Measurements from ENCODE around the gene CAPN2.

Gene CAPN2

GRCh38 chr1:223702735-223703667 is 9.3 kb upstream of the CAPN2 start:
- no peak for DNase-seq

DNA sequence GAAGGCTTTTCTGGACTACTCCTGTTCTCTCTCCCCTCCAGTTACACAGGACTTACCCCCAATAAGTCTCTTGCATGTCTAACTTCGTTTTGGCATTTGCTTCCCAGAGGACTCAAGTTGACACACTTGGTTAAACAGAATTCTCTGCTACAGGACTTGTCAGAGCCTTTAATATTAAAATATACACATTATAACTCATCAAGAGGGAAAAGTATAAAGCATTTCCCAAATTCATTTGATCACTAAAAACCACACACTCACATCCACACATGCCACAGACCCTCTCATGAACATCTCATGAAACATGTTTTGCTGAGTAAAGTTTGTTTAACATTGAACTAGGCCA is 8.7 kb upstream of the CAPN2 start:
- no peak for DNase-seq

GRCh38 chr1:223704921-223705878 is 7.1 kb upstream of the CAPN2 start:
- no peak for DNase-seq

DNA sequence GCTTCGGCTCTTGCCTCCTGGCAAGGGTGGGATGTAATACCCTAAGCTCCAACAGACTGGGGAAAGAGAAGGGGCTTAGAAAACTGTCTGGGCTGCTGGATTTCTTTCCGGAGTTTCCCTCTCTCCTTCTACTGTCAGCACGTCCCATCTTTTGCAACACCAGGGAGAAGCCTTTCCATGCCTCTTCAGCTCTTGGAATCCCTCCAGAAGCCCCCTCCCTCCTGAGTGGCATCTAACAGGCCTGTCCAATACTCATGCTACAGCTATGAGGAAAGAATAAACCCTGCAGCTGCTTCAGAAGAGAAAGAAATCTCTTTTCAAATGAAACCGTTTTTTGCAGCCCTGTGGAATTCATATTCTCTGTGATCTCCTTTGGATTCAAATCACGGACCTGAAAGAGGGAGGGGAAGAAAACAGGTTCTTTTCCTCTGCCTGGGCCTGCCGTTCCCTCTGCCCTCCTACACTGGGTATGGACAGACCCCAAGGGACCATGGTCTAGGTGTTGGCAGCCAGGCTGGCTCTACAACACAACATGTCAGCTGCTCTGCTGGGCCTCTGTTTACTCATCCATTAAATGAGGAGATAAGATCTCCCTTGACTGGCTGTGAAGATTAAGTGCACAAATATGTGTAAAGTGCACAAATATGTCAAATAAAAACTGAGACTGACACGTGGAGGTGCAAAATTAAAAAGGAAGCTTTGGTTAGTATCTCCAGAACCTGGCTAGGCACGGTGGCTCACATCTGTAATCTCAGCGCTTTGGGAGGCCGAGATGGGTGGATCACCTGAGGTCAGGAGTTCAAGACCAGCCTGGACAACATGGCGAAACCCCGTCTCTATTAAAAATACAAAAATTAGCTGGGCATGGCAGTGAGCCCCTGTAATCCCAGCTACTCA is 6.0 kb upstream of the CAPN2 start:
- DNase-seq, result no peak

- DNase-seq, result no peak
Observed at GRCh38 chr1:223707256-223708000, 4.9 kb upstream of the CAPN2 start.

DNA sequence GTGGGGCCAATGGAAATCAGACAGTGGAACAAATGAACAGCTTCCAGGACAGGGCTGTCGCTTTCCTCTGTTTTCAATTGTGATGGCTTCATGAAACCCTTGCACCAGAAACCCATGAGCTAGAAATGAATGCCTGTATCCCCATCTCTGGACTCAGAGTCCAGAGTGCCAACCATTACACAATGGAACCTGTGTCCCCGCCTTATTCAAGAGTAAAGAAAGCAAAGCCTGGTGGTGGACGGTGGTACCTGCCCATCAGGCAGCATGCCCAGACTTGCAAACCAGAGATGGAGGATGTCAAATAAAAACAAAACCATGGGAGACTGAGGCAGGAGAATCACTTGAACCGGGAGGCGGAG is 4.4 kb upstream of the CAPN2 start:
- no peak for DNase-seq

DNA sequence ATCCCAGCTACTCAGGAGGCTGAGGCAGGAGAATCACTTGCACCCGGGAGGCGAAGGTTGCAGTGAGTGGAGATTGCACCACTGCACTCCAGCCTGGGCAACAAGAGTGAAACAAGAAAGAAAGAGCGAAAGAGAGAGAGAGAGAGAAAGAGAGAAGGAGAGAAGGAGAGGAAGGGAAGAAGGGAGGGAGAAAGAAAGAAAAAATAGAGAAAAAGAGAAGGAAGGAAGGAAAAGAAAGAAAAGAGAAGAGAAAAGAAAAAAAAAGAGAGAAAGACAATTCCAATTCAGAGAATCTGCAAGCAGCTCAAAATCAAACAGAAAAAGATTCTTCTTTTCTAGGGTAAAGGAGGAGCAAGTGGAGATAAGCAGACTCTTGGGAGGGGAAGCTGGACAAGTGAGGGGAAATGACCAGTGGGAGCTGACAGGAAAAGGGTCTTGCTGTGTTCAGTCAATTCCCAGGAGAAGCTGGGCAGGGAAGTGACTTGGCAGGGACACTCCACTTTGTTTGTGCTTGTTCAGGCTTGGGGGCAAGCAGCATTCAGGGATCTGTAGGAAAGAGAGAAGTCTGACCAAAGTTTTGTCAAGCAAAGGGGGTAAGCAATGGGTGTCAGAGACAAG is 3.6 kb upstream of the CAPN2 start:
- DNase-seq, result no peak

GRCh38 chr1:223709598-223709997 is 2.7 kb upstream of the CAPN2 start:
- DNase-seq, result no peak

DNA sequence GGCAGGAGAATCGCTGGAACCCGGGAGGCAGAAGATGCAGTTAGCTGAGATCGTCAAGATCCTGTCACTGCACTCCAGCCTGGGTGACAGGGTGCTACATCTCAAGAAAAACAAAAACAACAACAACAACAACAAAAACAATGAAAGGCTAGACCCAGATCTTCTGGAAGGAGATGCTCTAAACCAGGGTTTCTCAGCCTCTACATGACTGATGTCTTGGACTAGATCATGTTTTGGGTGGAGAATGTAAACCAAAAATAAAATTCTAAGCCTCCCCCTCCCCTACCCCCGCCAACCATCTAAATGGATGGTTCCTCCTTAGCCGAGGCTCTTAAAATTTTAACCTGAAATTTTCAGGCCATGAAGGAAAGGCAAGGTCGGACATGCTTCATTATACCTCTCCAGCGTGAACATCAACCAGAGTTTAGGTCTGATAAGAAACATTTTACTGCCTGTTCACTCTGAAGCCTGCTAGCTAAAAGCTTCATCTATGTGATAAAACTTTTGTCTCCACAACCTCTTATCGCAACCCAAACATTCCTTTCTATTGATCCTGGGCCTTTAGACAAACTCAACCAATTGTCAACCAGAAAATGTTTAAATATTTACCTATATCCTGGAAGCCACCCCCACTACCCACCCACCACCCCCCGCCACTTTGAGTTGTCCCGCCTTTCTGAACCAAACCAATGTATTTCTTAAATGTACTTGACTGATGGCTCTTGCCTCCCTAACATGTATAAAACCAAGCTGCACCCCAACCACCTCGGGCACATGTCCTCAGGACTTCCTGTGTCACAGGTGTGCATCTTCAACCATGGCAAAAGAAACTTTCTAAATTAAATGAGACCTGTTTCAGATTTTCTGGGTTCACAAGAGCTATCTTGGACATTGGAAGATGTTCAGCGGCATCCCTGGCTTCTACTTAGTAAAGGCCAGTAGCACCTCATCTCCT is 1.9 kb upstream of the CAPN2 start:
- no peak for DNase-seq

DNA sequence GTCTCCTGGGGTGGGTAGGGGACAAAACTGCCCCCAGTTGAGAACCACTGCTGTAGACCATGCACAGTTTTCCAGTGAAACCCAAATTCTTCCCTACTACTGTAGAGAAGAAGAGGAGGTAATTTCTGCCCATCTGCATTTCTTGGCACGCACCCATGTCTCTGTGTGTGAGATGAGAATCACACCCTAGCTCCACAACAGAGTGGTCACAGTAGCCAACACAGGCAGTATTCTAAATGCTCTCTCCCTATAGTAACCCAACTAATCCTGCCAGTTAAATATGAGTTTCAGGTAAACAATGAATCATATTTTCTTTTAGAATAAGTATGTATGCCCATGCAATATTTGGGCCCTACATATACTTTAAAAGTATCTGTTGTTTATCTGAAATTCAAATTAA is 1.2 kb upstream of the CAPN2 start:
- DNase-seq, result no peak

DNA sequence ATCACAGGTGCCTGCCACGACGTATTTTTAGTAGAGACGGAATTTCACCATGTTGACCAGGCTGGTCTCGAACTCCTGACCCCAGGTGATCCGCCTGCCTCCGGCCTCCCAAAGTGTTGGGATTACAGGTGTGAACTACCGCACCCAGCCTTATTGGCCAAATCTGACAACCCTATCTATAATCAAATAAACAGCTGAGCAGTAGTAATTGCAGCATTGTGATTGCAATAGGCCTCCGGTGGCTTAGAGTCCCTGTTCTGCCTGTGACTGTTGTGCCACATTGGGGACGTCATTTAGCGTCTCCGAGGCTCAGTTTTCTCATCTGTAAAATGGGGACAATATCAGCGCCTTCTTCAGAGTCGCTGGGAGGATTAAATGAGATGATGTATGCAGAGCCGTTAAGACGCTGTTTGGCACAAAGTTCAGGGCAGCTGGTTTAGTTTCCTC is 569 bp upstream of the CAPN2 start:
- DNase-seq, result peak in 1 of 2 donors; percentile 43

DNA sequence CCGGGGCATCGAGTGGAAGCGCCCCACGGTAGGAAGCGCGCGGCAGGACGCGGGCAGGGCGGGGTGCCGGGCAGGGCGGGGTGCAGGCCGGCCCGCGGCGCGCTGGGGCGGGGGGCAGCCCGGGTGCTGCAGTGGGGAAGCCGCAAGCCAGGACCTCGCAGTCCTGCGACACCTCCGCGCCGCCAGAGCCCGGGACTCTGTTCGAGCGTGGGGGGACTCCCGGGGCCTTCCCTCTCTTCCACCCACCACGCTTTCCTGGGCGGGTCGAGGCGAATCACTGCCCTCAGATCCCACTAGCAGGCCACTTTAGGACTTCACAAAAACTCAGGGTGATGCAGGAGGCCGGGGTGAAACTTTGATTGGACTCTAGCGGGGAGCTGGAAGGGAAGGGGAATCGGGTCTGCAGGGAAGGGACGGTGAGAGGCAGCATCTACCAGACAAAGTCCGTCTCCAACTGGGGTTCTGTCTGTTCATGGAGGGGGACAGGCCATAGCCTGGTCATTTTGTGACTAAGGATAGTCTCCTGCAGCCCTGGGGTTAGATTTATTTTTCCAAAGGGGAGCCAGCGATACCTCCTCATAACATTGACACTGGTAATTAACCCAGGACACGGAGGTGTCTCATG is 623 bp downstream of the CAPN2 start:
- peak; percentile 15 to 54 for DNase-seq

DNA sequence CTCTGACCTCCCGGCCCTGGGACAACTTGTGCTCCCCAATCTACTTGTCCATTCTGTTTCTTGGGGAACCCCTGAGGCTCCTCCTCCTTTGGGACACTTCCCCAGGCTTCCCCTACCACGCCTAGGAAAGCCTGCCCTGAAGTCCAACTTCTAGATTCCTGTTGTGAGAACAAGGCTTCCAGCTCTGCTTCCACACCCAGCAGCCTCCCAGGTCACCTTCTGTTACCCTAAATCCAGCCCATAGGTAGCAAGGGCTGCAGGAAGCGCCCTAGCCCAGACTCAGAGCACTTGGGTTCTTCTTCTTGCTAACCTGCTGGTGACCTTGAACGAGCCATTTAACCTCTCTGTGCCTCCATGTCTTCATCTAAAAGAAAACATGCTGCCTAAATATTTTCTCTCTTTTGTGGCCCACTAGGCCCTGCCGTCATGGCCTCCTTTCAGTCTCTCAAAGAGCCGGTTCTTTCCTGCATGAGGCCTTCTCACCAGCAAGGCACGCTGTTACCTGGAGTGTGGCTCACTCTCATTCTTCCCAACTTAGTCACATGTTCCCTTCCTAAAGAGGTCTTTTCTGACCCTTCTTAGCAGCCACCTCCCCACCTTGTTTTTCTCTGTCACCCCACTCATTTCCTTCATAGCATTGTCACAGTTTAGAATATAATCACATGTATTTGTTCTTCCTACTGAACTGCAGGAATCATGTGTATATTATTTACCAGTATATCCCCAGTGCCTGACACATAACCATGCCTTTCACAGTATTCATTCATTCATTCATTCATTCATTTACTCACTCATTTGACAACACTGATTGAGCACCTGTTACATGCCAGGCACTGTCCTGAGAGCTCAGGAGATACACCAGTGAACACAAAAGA is 1.4 kb downstream of the CAPN2 start:
- no peak for DNase-seq

GRCh38 chr1:223714421-223714724 is 2.0 kb downstream of the CAPN2 start:
- DNase-seq, result no peak

DNA sequence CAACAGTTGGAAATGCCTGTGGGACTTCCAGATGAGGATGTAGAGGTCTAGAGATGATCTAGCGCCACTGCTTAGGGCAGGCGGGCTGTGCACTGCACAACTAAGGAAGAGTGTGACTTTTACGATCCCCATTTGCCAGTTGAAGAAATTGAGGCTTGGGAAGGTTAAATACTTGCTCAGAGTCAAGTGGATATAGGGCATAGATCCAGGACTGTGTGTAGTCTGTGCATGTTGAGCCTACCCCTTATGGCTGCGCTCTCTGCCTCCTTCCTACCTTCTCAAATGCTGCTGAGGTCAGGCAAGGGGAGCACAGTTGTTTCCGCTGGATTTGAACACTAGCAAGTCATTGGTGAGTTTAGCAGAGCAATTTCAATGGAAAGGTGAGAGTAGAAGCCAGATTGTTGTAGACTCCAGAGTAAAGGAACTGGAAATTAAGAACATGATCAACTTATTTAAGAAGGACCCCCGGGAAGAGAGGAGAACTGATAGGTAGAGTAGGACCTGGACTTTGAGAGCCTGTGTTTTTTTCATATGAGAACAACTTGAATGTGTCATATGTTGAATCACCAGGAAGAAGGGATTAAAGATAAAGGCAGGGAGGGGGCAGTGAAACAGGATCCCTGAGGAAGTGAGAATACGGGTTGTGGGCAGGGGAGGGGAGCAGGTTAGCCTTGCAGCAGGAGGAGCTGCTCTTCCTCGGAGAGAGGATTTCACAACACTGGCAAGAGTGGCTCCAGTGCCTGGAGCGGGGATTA is 2.7 kb downstream of the CAPN2 start:
- peak in 1 of 2 donors; percentile 30 for DNase-seq

DNA sequence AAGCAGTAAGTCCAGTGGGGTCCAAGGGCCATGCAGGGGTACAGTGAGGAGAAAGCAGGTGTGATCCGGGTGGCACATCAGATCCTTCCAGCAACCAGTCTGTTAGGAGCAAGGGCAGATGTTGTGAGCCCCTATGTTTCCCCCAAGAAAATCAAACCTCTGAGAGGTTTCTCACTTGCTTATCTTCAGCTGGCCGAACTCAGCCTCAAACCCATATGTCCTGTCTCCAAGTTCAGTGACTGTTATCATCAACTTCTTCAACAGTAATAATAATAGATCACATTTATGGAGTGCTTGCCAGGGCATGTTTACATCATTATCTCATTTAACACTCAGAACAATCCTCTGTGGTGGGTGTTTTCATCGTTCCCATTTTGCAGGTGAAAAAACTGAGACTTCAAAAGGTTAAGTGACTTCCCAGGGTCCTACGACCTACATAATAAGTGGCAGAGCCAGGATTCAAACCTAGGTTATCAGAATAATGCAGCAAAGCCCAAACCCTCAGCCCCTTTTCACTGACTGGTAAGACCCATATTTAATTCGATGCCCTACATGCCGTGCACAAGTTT is 3.3 kb downstream of the CAPN2 start:
- no peak for DNase-seq

GRCh38 chr1:223716302-223716862 is 4.0 kb downstream of the CAPN2 start:
- peak; percentile 81 to 88 for DNase-seq
